Measurements from ENCODE around the gene ANO1.

ANO1 gene

GRCh38 chr11:70099578-70100279 lies 21.6 kb downstream of the ANO1 start:
- DNase-seq = no peak

GRCh38 chr11:70100280-70100603 lies 22.1 kb downstream of the ANO1 start:
- no peak for DNase-seq

- no peak for DNase-seq
Observed at GRCh38 chr11:70100791-70101190, 22.7 kb downstream of the ANO1 start.

GRCh38 chr11:70103256-70103975 lies 25.3 kb downstream of the ANO1 start:
- DNase-seq = no peak

GRCh38 chr11:70104419-70104818 lies 26.3 kb downstream of the ANO1 start:
- DNase-seq = no peak

GRCh38 chr11:70104961-70105360 lies 26.8 kb downstream of the ANO1 start:
- DNase-seq = no peak

- no peak for DNase-seq
Observed at GRCh38 chr11:70105369-70105754, 27.2 kb downstream of the ANO1 start.

GRCh38 chr11:70105755-70106571 lies 27.8 kb downstream of the ANO1 start:
- no peak for DNase-seq

GRCh38 chr11:70106757-70107156 lies 28.6 kb downstream of the ANO1 start:
- no peak for DNase-seq

- DNase-seq = no peak
Observed at GRCh38 chr11:70107191-70107590, 29.1 kb downstream of the ANO1 start.

GRCh38 chr11:70107756-70108155 lies 29.6 kb downstream of the ANO1 start:
- no peak for DNase-seq

GRCh38 chr11:70108250-70108649 lies 30.1 kb downstream of the ANO1 start:
- DNase-seq = no peak

- no peak for DNase-seq
Observed at GRCh38 chr11:70109006-70109405, 30.9 kb downstream of the ANO1 start.

GRCh38 chr11:70109903-70110302 lies 31.8 kb downstream of the ANO1 start:
- no peak for DNase-seq

- DNase-seq = no peak
Observed at GRCh38 chr11:70110538-70111055, 32.5 kb downstream of the ANO1 start.

- peak; percentile 53 for DNase-seq
Observed at GRCh38 chr11:70111269-70112016, 33.3 kb downstream of the ANO1 start.

GRCh38 chr11:70112017-70112434 lies 33.9 kb downstream of the ANO1 start:
- DNase-seq = no peak

GRCh38 chr11:70113801-70114200 lies 35.7 kb downstream of the ANO1 start:
- no peak for DNase-seq

GRCh38 chr11:70115778-70116177 lies 37.7 kb downstream of the ANO1 start:
- no peak for DNase-seq

- DNase-seq = no peak
Observed at GRCh38 chr11:70116386-70117065, 38.4 kb downstream of the ANO1 start.

- no peak for DNase-seq
Observed at GRCh38 chr11:70117567-70118145, 39.5 kb downstream of the ANO1 start.

- no peak for DNase-seq
Observed at GRCh38 chr11:70118642-70119041, 40.5 kb downstream of the ANO1 start.
